K562 (cell line): ENCODE results near the gene SMYD1.
A peak's percentile ranks its signal among the peaks of the same experiment; 100 is the strongest.

Experiments
- CBX8 ChIP-seq: fragments of 200-600 bp; sonication (generic); IDR thresholded peaks from 2 replicates; pipeline ENCODE4 v1.6.1; 2012; ENCODE audit warnings: borderline replicate concordance, mixed run types, low read depth, mild to moderate bottlenecking, moderate library complexity, mixed read lengths, low read length, control low read depth, inconsistent platforms; ENCODE audit not compliant: poor library complexity, severe bottlenecking; ENCODE audit errors: extremely low read depth
- CREB5 ChIP-seq: fragments of 250-450 bp; sonication (Bioruptor Pico); IDR thresholded peaks from 2 replicates; pipeline ENCODE4 v1.5.0; 2020; ENCODE audit warnings: mild to moderate bottlenecking
- CTCF ChIP-seq, 3 experiments: IDR thresholded peaks in 2 of 3; conservative IDR thresholded peaks in 1 of 3; 2 replicates each; pipeline ENCODE4 v1.5.1; 2011 to 2012; ENCODE audit warnings: low read length in 3 of 3, mild to moderate bottlenecking in 3 of 3, control low read depth in 2 of 3, improper control_type of control experiment in 1 of 3, inconsistent platforms in 1 of 3, low read depth in 1 of 3, mixed read lengths in 1 of 3, moderate library complexity in 1 of 3; ENCODE audit not compliant: insufficient read depth in 2 of 3
- HNRNPK ChIP-seq: fragments of 200-400 bp; formaldehyde crosslinking; IDR thresholded peaks from one replicate; pipeline ENCODE4 v1.6.1; 2018; ENCODE audit warnings: mild to moderate bottlenecking, low read depth, low read length; ENCODE audit not compliant: poor library complexity, severe bottlenecking
- MBD2 ChIP-seq: sonication (generic); IDR thresholded peaks from 2 replicates; pipeline ENCODE4 v1.6.1; 2016; ENCODE audit warnings: low read depth, borderline replicate concordance
- MYC ChIP-seq, 2 experiments: fragments of 250-450 bp in 1 of 2; sonication (Bioruptor Pico) in 1 of 2; IDR thresholded peaks; 2 replicates each; pipeline versions ENCODE4 v1.5.1 to v1.6.1; 2012 to 2021; ENCODE audit warnings: low read depth in 2 of 2, borderline replicate concordance in 1 of 2, improper control_type of control experiment in 1 of 2, low read length in 1 of 2, mild to moderate bottlenecking in 1 of 2, moderate library complexity in 1 of 2
- NRF1 ChIP-seq, 2 experiments: fragments of 450-650 bp; IDR thresholded peaks in 1 of 2; conservative IDR thresholded peaks in 1 of 2; 2 replicates each; pipeline ENCODE4 v1.6.1; 2014; ENCODE audit warnings: mild to moderate bottlenecking in 2 of 2
- POLR2A ChIP-seq: fragments of 450-650 bp; conservative IDR thresholded peaks from 2 replicates; pipeline ENCODE4 v1.6.1; 2016
- POLR2AphosphoS5 ChIP-seq: IDR thresholded peaks from 2 replicates; pipeline ENCODE4 v1.6.1; 2011; ENCODE audit warnings: mild to moderate bottlenecking, low read depth, low read length, moderate library complexity; ENCODE audit not compliant: control insufficient read depth, insufficient read depth
- PPARD ChIP-seq: fragments of 250-450 bp; sonication (Bioruptor Pico); IDR thresholded peaks from 2 replicates; pipeline ENCODE4 v1.8.0; 2022; ENCODE audit warnings: inconsistent platforms, mild to moderate bottlenecking, moderate library complexity
- ZNF79 ChIP-seq: fragments of 250-450 bp; sonication (Bioruptor Pico); IDR thresholded peaks from 2 replicates; pipeline ENCODE4 v1.4.0; 2020; ENCODE audit warnings: low read depth, mild to moderate bottlenecking, moderate library complexity

GRCh38 chr2:88059979-88060906, 7.4 kb upstream of the SMYD1 start:
- TF ChIP-seq PPARD (CRISPR knock-in tag), result no peak
- no peak for TF ChIP-seq NRF1 (conservative IDR thresholded peaks at IDR 0.05 in 1 of 2, IDR thresholded peaks at IDR 0.05 in 1 of 2)
- no peak for TF ChIP-seq POLR2AphosphoS5
- TF ChIP-seq CTCF (IDR thresholded peaks at IDR 0.05 in 2 of 3, conservative IDR thresholded peaks at IDR 0.05 in 1 of 3; ENCODE audit: insufficient read depth in 2 of 3, low read depth in 1 of 3, low read length in 3 of 3), result peak; percentile 70 to 90 (median 76)
- TF ChIP-seq CREB5 (CRISPR knock-in tag), result no peak
- TF ChIP-seq MYC (IDR thresholded peaks at IDR 0.05; ENCODE audit: low read depth, low read length), result no peak
- TF ChIP-seq MYC (CRISPR knock-in tag; IDR thresholded peaks at IDR 0.05; ENCODE audit: borderline replicate concordance, low read depth), result no peak
- TF ChIP-seq POLR2A, result no peak
- no peak for TF ChIP-seq MBD2
- no peak for TF ChIP-seq HNRNPK
- TF ChIP-seq CBX8, result no peak
- no peak for TF ChIP-seq ZNF79
